ENCODE results near the gene SLC7A9.

DNA sequence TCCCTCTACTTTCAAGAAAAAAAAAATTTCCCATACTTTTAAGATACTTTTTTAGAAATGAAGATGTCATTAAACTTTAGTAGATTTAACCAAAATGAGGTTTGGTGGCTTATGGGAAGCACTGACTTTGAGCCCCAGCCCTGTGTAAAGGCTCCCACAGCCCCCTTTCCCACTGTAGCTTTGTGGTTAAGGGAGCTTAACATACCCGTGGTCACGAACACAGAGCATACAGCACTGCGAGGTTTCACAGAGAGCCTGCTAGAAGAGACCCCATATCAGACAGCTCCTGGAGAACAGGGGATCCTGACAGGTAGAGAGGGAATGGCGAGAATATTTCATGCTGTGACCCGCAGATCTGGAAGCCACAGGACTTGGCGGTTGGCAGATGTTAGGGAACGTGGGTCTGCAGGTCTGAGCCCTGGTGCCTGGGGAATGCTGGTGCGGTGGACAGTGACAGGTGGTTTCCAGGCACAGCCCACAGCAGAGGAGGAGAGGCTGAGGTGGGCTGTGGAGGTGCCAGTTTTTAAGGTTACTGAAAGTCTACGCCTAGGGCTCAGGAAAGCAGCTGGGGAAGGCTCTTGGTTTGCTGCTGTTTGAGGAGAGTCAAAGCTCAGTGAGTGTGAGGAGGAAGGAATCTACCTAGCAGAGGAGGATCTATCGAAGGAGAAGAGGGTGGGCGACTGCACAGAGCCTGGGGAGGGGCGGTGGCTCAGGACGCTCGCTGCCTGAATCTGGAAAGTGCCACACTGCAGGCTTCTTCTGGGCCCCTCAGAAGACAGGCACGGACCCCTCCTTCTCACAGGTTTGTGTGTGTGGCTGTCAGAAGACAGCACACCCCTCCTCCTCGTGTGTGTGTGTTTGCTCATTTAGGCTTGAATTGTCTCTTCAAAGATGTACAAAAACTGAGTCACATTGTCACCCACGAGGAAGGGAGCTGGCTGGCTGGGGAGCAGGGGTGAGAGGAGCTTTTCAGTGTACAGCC is 49.9 kb downstream of the SLC7A9 start:
- no peak for TF ChIP-seq ZNF263 (CRISPR knock-in tag; IDR thresholded peaks at IDR 0.05; ENCODE audit: low read depth)
- TF ChIP-seq, protein P1, sequence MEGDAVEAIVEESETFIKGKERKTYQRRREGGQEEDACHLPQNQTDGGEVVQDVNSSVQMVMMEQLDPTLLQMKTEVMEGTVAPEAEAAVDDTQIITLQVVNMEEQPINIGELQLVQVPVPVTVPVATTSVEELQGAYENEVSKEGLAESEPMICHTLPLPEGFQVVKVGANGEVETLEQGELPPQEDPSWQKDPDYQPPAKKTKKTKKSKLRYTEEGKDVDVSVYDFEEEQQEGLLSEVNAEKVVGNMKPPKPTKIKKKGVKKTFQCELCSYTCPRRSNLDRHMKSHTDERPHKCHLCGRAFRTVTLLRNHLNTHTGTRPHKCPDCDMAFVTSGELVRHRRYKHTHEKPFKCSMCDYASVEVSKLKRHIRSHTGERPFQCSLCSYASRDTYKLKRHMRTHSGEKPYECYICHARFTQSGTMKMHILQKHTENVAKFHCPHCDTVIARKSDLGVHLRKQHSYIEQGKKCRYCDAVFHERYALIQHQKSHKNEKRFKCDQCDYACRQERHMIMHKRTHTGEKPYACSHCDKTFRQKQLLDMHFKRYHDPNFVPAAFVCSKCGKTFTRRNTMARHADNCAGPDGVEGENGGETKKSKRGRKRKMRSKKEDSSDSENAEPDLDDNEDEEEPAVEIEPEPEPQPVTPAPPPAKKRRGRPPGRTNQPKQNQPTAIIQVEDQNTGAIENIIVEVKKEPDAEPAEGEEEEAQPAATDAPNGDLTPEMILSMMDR (IDR thresholded peaks at IDR 0.05): no peak
- no peak for TF ChIP-seq TEAD4 (CRISPR knock-in tag; IDR thresholded peaks at IDR 0.05)
- TF ChIP-seq NFYB (CRISPR knock-in tag; conservative IDR thresholded peaks at IDR 0.05; ENCODE audit: low read depth): no peak
- no peak for TF ChIP-seq ESRRA (CRISPR knock-in tag; IDR thresholded peaks at IDR 0.05; ENCODE audit: borderline replicate concordance)
- TF ChIP-seq CREB1 (CRISPR knock-in tag; IDR thresholded peaks at IDR 0.05): no peak
- TF ChIP-seq, protein P2, sequence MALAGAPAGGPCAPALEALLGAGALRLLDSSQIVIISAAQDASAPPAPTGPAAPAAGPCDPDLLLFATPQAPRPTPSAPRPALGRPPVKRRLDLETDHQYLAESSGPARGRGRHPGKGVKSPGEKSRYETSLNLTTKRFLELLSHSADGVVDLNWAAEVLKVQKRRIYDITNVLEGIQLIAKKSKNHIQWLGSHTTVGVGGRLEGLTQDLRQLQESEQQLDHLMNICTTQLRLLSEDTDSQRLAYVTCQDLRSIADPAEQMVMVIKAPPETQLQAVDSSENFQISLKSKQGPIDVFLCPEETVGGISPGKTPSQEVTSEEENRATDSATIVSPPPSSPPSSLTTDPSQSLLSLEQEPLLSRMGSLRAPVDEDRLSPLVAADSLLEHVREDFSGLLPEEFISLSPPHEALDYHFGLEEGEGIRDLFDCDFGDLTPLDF (CRISPR knock-in tag; IDR thresholded peaks at IDR 0.05): no peak
- TF ChIP-seq NR3C1 (CRISPR knock-in tag; conservative IDR thresholded peaks at IDR 0.05; ENCODE audit: low read depth): no peak
- TF ChIP-seq, protein P3, sequence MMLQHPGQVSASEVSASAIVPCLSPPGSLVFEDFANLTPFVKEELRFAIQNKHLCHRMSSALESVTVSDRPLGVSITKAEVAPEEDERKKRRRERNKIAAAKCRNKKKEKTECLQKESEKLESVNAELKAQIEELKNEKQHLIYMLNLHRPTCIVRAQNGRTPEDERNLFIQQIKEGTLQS (CRISPR knock-in tag; conservative IDR thresholded peaks at IDR 0.05): no peak
- TF ChIP-seq TEAD1 (CRISPR knock-in tag; IDR thresholded peaks at IDR 0.05): no peak

Data from WTC11 (cell line).